Mesodermal cell (in vitro differentiated cells): ENCODE results near the gene SLC41A3.
"Not testable (repeated sequence)": the region's sequence is repeated elsewhere in the genome, so short reads cannot be mapped to it uniquely, and the experiment has no call there.

ENCODE experiments used
- H3K27ac ChIP-seq: 2 replicates; pipeline ENCODE4 v1.7.0; 2013; ENCODE audit warnings: mild to moderate bottlenecking, low read depth, low read length, moderate library complexity; ENCODE audit not compliant: severe bottlenecking
- H3K36me3 ChIP-seq: 2 replicates; pipeline ENCODE4 v1.7.1; 2013; ENCODE audit warnings: mild to moderate bottlenecking, low read length, moderate library complexity; ENCODE audit not compliant: control insufficient read depth, insufficient read depth
- H3K4me1 ChIP-seq: one replicate; pipeline ENCODE4 v1.7.1; 2013; ENCODE audit warnings: mild to moderate bottlenecking, low read length; ENCODE audit not compliant: insufficient read depth, control insufficient read depth, poor library complexity, severe bottlenecking
- H3K4me3 ChIP-seq: 2 replicates; pipeline ENCODE4 v1.7.0; 2013; ENCODE audit warnings: low read length, control low read depth, mild to moderate bottlenecking; ENCODE audit not compliant: insufficient read depth, poor library complexity, severe bottlenecking; ENCODE audit errors: extremely low read depth
- H3K9me3 ChIP-seq: 2 replicates; pipeline ENCODE4 v1.7.1; 2013; ENCODE audit warnings: mild to moderate bottlenecking, low read length, moderate library complexity; ENCODE audit not compliant: control insufficient read depth
- WGBS, 2 experiments: methylation state at CpG; one replicate each; pipeline ENCODE4 v1.1.5; 2013; ENCODE audit warnings: missing lambda C conversion rate in 2 of 2; ENCODE audit not compliant: insufficient coverage in 2 of 2; 5-methylcytosine and 5-hydroxymethylcytosine counted together

Gene SLC41A3

DNA sequence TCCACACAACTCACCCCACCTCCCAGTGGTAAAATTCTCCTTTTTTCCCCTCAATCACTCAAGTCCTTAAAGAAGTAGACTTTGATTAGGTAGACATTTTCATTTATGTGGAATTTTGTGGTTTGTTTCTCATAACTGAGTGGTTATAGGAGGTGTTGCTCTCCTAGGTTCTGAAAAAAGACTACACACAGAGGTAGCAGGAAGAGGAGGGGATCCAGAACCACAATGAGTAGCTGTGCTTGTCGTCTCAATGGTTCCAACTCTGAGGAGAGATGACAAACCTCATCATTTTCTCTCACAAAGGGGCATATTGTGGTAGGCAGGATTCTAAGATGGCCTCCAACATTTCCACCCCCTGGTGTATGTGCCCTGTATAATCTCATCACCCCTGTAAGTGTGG lies 120.1 kb downstream of the SLC41A3 start:
- H3K27ac ChIP-seq, H3K4me3 ChIP-seq, H3K9me3 ChIP-seq, H3K4me1 ChIP-seq, H3K36me3 ChIP-seq: not testable (repeated sequence)
- no CpG with 5 or more reads among the region's 1 CpG for WGBS, 2 experiments

DNA sequence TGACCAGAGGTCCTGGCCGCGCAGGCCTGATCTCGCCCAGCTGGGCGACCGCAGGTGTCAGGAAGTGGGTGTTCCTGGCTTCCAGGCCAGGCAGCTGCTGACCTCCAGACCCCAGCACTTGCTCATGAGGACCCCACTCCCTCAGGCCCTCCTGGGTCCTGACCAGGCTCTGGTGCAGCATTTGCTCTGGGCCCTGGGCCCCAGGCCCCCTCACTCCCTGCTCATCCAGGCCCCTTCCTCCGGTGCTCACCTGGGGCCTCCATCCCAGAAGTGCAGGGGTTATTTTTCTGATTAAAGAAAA lies 122.7 kb downstream of the SLC41A3 start:
- Histone ChIP-seq H3K36me3 (no peaks in the 10 kb centered on the region), H3K27ac (no peak overlapping the region), H3K9me3 (no peaks in the 10 kb centered on the region), H3K4me1 (no peaks in the 10 kb centered on the region), H3K4me3 (no peak overlapping the region)
- WGBS, 2 experiments = 91 to 96% methylated on average over 5 of the region's 6 CpGs

DNA sequence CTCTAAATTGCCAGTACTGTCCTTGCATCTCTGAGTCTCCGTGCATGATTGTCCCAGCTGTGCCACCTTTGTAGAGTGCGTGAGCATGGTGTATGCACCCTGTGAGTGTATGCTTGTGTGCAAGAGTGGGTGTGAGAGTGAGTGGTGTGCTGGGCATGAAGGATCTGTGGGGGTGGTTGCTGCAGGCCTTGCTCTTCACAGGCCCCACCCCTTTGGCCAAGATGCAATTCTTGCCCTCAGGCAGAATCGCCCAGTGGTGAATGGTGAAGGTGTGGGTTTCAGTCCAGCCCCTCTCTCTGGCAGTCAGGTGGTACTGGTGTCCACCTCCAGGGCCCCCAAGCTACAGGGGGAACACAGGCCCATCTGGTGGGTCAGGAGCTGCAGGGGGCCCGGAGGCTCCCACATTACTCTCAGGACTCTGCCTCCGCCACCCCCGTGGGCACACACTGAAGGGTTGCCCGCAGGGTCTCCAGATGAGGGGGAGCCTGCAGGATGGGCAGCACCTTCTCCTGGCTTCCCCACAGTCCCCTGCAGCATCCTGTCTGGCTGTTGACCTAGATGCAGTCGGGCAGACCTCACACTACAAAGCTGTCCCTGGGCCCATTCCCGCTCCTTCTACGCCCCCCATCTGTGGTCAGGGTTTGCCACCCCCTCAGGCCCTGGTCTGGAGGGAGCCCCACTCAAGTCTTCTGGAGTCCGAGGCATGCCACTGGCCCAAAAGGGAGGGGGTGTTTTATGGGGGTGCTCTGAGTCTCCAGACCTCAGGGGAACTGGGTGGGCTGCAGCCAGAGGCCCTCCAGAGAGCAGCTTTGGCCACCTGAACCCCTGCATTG lies 123.3 kb downstream of the SLC41A3 start:
- H3K4me3 ChIP-seq = no peak overlapping the region
- WGBS, 2 experiments = 87 to 93% methylated on average over 3 to 9 of the region's 11 CpGs
- no peaks in the 10 kb centered on the region for H3K9me3 ChIP-seq

DNA sequence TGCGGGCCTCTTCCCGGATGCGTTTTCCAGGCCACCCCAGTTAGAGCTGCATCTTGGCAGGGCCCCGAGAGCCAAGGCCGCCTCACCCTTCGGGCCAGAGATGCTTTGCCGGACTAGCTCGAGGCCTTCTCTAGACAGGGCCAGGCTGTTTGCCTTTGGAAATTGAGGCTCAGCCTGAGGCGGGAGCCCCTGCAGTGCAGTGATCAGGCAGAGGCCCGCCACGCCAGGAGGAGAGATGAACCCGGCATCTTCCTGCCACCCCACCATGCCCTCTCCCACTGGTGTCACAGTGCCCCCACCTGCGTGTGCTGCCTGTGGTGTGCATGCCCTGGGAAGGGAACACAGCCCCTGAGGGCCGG lies 123.9 kb downstream of the SLC41A3 start:
- Histone ChIP-seq H3K4me1 (no peaks in the 10 kb centered on the region), H3K9me3 (no peaks in the 10 kb centered on the region), H3K36me3 (no peaks in the 10 kb centered on the region), H3K27ac (no peak overlapping the region), H3K4me3 (no peak overlapping the region)
- 89 to 90% methylated on average over 13 of the region's 14 CpGs for whole genome bisulfite sequencing, 2 experiments

More for the DNA sequence above, 123.3 kb downstream of the SLC41A3 start:
- Histone ChIP-seq H3K36me3 (no peaks in the 10 kb centered on the region), H3K27ac (no peak overlapping the region), H3K4me1 (no peaks in the 10 kb centered on the region)

DNA sequence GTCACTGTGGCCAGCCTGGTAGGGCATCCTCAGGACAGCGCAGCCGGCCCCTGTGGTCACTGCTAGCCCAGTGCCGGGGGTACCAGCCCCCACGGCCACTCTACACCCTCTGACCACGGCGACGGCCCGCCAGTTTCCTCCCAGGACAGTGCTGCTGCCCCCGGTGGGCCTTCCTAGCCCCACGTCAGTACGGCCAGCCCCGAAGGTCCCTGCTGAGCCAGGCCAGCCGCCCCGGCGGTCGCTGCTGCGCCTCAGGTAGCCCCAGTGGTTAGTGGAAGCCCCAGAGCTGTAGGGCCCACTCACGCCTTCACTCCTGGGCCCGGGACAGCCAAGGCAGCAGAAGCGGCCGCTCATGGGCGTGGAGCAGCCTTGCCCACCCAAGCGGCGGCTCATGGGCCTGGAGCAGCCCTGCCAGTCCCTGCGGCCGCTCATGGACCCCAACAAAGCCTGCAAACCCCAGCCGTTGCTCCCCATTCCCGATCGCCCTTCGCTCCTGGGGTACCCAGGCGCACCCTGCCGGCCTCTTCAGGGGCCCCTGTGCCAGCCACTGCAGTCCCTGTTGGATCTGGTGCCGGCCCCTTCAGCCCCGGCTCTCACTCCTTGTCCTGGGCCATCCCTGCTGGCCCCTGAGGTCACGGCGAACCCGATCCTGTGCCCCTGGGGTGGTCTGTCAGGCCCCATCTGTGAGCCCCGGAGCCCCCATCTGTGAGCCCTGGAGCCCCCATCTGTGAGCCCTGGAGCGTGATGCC lies 124.4 kb downstream of the SLC41A3 start:
- Histone ChIP-seq H3K36me3 (no peaks in the 10 kb centered on the region), H3K27ac (no peak overlapping the region), H3K9me3 (no peaks in the 10 kb centered on the region), H3K4me1 (no peaks in the 10 kb centered on the region), H3K4me3 (no peak overlapping the region)
- WGBS, 2 experiments = 95 to 96% methylated on average over 36 to 39 of the region's 39 CpGs

DNA sequence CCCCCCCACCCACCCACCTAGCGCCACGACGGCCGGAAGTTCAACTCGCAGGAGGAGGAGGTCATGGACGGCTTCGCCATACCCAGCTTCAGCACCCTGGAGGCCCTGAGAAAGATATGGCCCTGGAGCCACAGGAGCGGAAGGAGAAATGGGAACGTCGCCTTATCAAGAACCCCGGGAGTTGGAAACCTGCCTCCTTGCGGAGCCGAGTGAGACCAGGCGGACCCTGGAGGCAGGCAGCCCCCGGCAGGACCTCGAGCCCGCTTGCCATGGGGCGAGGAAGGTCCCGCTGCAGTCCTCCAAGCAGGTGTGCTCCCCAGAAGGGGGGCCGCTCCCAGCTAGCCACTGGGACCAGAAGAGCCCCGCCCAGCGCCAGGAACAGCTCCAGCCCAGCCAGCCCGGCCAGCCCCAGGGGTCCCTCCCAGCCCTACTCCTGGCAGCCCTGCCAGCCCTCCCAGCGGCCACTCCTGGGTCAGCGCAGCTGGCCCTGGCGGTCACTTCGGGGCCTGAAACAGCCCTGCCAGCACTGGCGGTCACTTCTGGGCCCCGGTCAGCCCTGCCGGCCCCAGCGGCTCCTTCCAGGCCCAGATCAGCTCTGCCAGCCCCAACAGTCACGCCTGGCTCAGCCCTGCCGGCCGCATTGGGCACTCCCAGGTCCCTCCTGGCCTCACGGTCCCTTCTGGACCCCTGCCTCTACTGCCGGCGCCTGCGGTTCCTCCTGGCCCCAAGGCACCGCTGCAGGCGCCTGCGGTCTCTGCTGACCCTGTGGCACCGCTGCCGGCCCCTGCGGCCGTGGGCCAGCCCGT lies 125.2 kb downstream of the SLC41A3 start:
- no peaks in the 10 kb centered on the region for H3K9me3 ChIP-seq
- WGBS, 2 experiments = 90 to 92% methylated on average over 35 to 42 of the region's 46 CpGs
- no peak overlapping the region for H3K27ac ChIP-seq
- no peaks in the 10 kb centered on the region for H3K4me1 ChIP-seq
- H3K4me3 ChIP-seq = no peak overlapping the region
- no peaks in the 10 kb centered on the region for H3K36me3 ChIP-seq

DNA sequence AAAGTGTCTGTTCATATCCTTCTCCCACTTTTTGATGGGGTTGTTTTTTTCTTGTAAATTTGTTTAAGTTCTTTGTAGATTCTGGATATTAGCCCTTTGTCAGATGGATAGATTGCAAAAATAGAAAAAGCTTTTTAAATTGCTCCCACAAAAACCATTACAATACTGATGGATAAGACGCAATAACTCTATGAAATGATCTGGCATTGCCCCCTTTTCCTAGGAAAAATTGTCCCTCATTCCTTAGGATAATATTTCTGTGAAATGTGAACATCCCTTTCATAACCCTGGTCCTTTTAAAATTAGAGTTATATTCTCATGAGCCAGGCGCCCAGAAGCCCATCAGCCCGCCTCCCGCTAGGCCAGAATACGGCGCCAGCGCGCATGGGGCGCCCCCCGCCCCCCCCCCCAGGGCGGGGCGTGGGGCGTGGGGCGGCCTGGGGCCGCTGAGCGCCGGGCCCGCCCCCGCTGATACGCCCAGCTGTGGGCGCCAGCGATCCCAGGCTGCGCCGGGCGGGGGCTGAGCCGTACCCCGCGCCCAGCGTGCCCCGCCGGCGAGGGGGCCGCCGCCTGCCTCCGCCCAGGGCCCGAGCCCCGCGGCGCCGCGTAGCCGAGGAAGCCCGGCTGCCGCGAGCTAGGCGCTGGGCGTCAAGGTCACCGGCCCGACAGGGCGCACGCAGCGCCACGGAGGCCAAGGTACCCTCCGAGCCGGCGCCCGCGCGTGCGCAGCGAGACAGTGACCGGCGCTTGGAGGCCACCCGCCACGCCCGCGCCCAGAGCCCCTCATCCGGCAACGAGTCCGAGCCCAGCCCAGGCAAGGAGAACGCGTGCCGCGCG lies 126.0 kb downstream of the SLC41A3 start:
- 6 to 15% methylated on average over 35 to 49 of the region's 75 CpGs for WGBS, 2 experiments

DNA sequence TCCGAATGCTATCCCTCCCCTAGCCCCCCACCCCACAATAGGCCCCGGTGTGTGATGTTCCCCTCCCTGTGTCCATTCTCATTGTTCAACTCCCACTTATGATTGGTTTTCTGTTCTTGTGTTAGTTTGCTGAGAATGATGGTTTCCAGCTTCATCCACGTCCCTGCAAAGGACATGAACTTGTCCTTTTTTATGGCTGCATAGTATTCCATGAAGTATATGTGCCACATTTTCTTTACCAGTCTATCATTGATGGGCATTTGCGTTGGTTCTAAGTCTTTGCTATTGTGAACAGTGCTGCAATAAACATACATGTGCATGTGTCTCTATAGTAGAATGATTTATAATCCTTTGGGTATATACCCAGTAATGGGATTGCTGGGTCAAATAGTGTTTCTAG lies 126.9 kb downstream of the SLC41A3 start:
- H3K36me3 ChIP-seq, H3K9me3 ChIP-seq, H3K27ac ChIP-seq, H3K4me3 ChIP-seq, H3K4me1 ChIP-seq: not testable (repeated sequence)
- WGBS, 2 experiments = no CpG with 5 or more reads among the region's 4 CpGs

More for the DNA sequence above, 126.0 kb downstream of the SLC41A3 start:
- no peaks in the 10 kb centered on the region for H3K36me3 ChIP-seq
- no peaks in the 10 kb centered on the region for H3K9me3 ChIP-seq
- H3K27ac ChIP-seq = no peak overlapping the region
- no peaks in the 10 kb centered on the region for H3K4me1 ChIP-seq
- H3K4me3 ChIP-seq = peak overlapping the region; percentile 8
